GM18498 (cell line): ENCODE results near the gene USP6NL.

Experiments used
- ATAC-seq: cut with Tn5 transposase; IDR thresholded peaks from one replicate; pipeline ENCODE4 v1.9.1; 2021; ENCODE audit warnings: mild to moderate bottlenecking, moderate library complexity; ENCODE audit not compliant: unreplicated experiment

USP6NL gene

GRCh38 chr10:11483201-11484148 lies 128.0 kb downstream of the USP6NL start:
- no peak for ATAC-seq

DNA sequence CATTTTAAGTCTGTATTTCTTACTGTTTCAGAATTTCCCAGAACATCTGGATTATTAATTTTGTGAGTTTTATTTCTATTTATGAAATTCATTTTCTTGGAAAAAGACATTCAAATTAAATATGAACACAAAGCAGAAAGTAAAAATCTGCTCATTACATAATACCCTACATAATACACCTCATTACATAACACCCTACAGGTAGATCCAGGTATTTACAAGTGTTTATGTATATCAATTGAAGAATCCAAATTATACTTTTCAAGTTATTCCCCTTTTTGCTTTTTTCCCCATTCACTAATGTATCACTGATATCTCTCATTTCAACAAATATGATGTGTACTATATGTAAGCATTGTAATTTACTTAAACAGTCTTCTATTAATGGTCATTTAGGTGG lies 129.1 kb downstream of the USP6NL start:
- ATAC-seq = no peak

DNA sequence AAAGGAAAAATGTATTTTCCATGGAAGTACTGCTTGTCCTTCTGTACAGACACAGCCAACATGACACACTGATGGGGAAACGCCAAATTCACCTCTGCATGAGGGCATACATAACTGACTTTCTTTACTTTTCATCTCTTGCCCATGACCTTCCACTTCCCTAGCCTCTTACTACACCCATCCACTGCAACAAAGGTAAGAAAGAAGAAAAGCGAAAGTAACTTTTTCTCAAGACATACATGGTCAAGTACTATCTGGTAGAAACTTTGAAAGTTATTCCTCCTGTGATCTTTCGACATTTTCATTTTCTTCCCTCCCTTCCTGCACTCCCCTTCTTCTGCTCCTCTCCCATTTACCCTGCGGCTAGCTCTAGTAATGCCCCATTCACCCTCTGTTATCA lies 130.8 kb downstream of the USP6NL start:
- no peak for ATAC-seq

GRCh38 chr10:11479300-11479699 lies 132.2 kb downstream of the USP6NL start:
- ATAC-seq = no peak

GRCh38 chr10:11478807-11479206 lies 132.6 kb downstream of the USP6NL start:
- ATAC-seq = no peak

GRCh38 chr10:11475831-11476434 lies 135.5 kb downstream of the USP6NL start:
- no peak for ATAC-seq

- no peak for ATAC-seq
Observed at GRCh38 chr10:11473128-11473760, 138.2 kb downstream of the USP6NL start.

- peak; percentile 80 for ATAC-seq
Observed at GRCh38 chr10:11472158-11472753, 139.2 kb downstream of the USP6NL start.

- ATAC-seq = no peak
Observed at GRCh38 chr10:11469575-11470391, 141.7 kb downstream of the USP6NL start.

DNA sequence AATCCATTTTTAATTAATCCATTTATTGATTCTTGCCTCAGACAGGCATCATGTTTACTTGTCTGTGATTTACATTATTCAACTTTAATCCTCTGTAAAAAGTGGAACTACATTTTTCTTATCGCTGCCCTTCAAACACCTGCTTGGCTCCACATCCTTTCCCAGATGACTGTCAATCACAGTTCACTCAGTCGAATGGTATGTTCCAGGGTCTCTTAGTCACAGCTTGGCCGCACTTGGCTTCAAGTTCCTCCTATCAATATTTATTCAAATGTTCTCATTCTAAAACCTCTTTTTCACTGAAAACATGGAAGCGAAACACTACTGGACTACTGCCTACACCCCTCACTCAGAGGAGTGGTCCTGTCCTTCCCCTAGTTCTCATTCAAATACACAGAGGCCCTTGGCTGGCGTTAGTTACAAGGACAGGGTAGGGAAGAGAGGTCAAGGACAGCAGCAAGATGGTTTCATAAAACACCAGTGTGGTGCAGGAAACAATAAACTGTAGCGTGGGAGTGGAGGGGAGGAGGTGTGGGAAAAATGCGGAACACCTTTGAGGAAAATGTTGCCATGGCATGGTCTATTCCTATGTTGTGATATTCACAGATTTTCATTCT lies 143.2 kb downstream of the USP6NL start:
- no peak for ATAC-seq

DNA sequence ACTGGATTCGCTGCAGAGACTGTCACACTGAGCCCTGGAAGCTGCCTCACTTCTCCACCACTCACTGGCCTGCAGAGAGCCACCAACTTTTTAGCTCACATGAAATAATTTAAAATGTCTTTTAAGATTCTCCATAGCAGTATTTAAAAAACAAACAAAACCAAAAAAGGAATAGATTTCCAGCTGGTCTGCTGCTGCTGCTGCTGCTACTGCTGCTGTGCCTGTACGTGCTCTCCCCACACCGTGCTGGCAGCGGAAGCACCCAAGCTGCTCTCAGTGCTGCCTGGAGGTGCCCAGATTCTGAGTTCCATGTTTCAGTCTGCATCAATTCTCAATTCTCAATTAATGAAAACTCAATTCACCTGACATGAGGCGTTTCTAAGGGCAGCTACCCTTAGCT lies 146.0 kb downstream of the USP6NL start:
- ATAC-seq = no peak

GRCh38 chr10:11463111-11463510 lies 148.3 kb downstream of the USP6NL start:
- ATAC-seq = no peak

DNA sequence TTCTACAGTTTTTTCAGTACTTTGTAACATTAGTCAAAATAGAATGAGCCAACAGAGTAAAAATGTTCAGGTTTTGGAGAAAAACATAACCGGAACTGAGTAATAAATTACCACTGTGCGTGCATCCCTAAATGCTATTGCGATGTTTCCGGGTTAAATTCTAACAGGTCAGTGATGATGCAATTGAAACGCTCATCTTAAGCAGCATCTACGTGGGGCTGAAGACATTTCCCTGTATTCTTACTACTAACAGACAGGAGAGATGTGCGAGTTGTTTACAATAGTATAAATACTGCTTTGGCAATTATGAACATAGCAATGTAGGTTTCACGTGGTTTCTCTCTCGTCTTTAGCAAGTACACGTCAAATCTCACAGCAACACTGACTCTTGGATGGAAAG lies 149.4 kb downstream of the USP6NL start:
- ATAC-seq = no peak

- ATAC-seq = no peak
Observed at GRCh38 chr10:11457336-11457735, 154.1 kb downstream of the USP6NL start.

- no peak for ATAC-seq
Observed at GRCh38 chr10:11454958-11455566, 156.4 kb downstream of the USP6NL start.

GRCh38 chr10:11454160-11454559 lies 157.3 kb downstream of the USP6NL start:
- no peak for ATAC-seq

DNA sequence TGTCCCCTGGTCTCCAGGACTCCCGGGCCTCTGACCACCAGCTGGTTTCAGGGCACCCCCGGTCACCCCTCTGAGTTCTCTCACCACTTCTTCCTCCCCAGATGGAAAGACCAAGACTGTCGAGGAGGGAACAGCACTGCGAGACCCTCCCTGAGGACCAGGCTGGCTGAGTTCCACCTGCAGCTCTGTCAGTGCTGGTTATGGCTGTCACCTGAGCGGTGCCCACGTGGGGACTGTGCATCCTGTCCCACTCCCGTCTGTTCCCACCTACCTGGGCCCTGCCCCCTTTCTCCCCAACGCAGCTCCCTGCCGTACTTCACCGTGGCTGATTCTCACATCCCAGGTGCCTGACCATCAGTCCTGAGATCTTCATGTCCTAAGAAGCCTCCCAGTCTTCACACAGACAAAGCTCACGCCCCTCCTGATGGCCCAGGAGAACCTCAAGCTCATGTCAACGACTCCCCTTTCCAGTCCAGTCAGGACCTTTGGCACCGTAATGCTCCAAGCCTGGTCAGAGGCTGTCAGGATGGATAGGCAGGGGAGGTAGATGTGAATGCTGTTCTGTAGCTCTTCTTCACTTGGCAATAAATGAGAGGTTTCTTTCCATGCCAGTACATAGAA lies 159.7 kb downstream of the USP6NL start:
- ATAC-seq = no peak

GRCh38 chr10:11450427-11450826 lies 161.0 kb downstream of the USP6NL start:
- no peak for ATAC-seq

DNA sequence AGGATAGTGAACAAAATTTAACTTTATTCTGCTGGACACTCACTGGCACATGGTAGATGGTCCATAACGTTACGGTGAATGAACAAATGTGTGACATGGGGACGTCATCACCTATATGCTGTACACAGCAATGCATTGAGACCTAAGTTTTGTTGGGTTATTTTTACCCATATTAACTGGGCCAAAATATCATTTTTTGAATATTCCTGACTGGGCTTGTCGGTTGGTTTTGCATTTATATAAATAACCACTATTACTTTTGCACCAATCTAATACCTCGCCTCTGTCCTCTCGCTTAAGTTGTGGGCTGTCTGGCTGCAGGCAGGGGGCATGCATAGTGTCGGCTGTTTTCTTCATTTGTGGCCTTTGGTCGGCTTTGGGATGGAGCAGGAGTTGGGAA lies 161.7 kb downstream of the USP6NL start:
- no peak for ATAC-seq
